ENCODE data around the gene PRMT5. TPM values are rescaled to one million over a fixed set of nuclear protein-coding genes. Genes with fewer than 3 reads are reported as not detected.

Gene PRMT5
- polyA plus RNA-seq, 1 donor (not counting 4 experiments of a cell fraction or from before 2014, with no cell fraction given) = 241 TPM

- DNase-seq (ENCODE audit: low read depth, low spot score) = no peak
- Histone ChIP-seq H3K4me1 (ENCODE audit: control insufficient read depth, extremely low read depth, insufficient read depth, low read length) (peaks cover 14% of the 10 kb centered on the region), H3K27ac (ENCODE audit: control insufficient read depth, insufficient read depth, low read length) (no peak overlapping the region), H3K36me3 (ENCODE audit: control insufficient read depth in 2 of 2, extremely low read depth in 1 of 2, insufficient read depth in 2 of 2, low read length in 2 of 2) (peaks cover 42 to 47% of the 10 kb centered on the region in 2 experiments), H3K4me2 (ENCODE audit: control insufficient read depth, extremely low read depth, insufficient read depth, low read depth, low read length) (no peak overlapping the region), H2AFZ (ENCODE audit: control insufficient read depth, low read length) (no peak overlapping the region), H3K9me1 (ENCODE audit: control insufficient read depth, extremely low read depth, insufficient read depth, low read length) (no peaks in the 10 kb centered on the region), H4K20me1 (ENCODE audit: control insufficient read depth, extremely low read depth, insufficient read depth, low read length) (no peaks in the 10 kb centered on the region), H3K9ac (ENCODE audit: control insufficient read depth, extremely low read depth, insufficient read depth, low read length) (no peak overlapping the region), H3K27me3 (ENCODE audit: control insufficient read depth, extremely low read depth, insufficient read depth, low read length) (no peaks in the 10 kb centered on the region), H3K4me3 (ENCODE audit: control insufficient read depth in 2 of 3, extremely low read depth in 1 of 3, insufficient read depth in 2 of 3, low read depth in 1 of 3, low read length in 3 of 3) (no peak overlapping the region), H3K79me2 (ENCODE audit: control insufficient read depth, insufficient read depth, low read length) (peaks cover 25% of the 10 kb centered on the region), H3K9me3 (ENCODE audit: control insufficient read depth, low read depth, low read length) (no peaks in the 10 kb centered on the region)
- dilution Hi-C loops (cut with MboI; ENCODE audit: extremely low pct_ligation_motif_present, low sequenced_read_pairs) = no loop called here
- TF ChIP-seq CTCF (optimal IDR thresholded peaks at IDR 0.05 in 1 of 3, IDR thresholded peaks at IDR 0.05 in 1 of 3, conservative IDR thresholded peaks at IDR 0.05 in 1 of 3; ENCODE audit: extremely low read depth in 1 of 3, insufficient read depth in 2 of 3, low read length in 3 of 3) (no peak), EZH2 (IDR thresholded peaks at IDR 0.05; ENCODE audit: low read length) (no peak)
- no peak for FAIRE-seq
These were observed 53.3 kb downstream of the PRMT5 start for GRCh38 chr14:22875748-22876319.

GRCh38 chr14:22875003-22875747, 54.0 kb downstream of the PRMT5 start:
- H4K20me1 ChIP-seq (ENCODE audit: control insufficient read depth, extremely low read depth, insufficient read depth, low read length) = no peaks in the 10 kb centered on the region
- DNase-seq (ENCODE audit: low read depth, low spot score) (no peak), FAIRE-seq (no peak)
- no peaks in the 10 kb centered on the region for H3K27me3 ChIP-seq (ENCODE audit: control insufficient read depth, extremely low read depth, insufficient read depth, low read length)
- H3K9me3 ChIP-seq (ENCODE audit: control insufficient read depth, low read depth, low read length) = no peaks in the 10 kb centered on the region
- no peak overlapping the region for H3K27ac ChIP-seq (ENCODE audit: control insufficient read depth, insufficient read depth, low read length)
- no peak overlapping the region for H3K9ac ChIP-seq (ENCODE audit: control insufficient read depth, extremely low read depth, insufficient read depth, low read length)
- no peaks in the 10 kb centered on the region for H3K9me1 ChIP-seq (ENCODE audit: control insufficient read depth, extremely low read depth, insufficient read depth, low read length)
- TF ChIP-seq CTCF (optimal IDR thresholded peaks at IDR 0.05 in 1 of 3, IDR thresholded peaks at IDR 0.05 in 1 of 3, conservative IDR thresholded peaks at IDR 0.05 in 1 of 3; ENCODE audit: extremely low read depth in 1 of 3, insufficient read depth in 2 of 3, low read length in 3 of 3) = no peak
- TF ChIP-seq EZH2 (IDR thresholded peaks at IDR 0.05; ENCODE audit: low read length) = no peak
- dilution Hi-C loops (cut with MboI; ENCODE audit: extremely low pct_ligation_motif_present, low sequenced_read_pairs) = no loop called here
- H3K36me3 ChIP-seq (ENCODE audit: control insufficient read depth in 2 of 2, extremely low read depth in 1 of 2, insufficient read depth in 2 of 2, low read length in 2 of 2) = peaks cover 42 to 47% of the 10 kb centered on the region in 2 experiments
- peaks cover 20% of the 10 kb centered on the region for H3K4me1 ChIP-seq (ENCODE audit: control insufficient read depth, extremely low read depth, insufficient read depth, low read length)
- no peak overlapping the region for H3K4me2 ChIP-seq (ENCODE audit: control insufficient read depth, extremely low read depth, insufficient read depth, low read depth, low read length)
- no peak overlapping the region for H3K4me3 ChIP-seq (ENCODE audit: control insufficient read depth in 2 of 3, extremely low read depth in 1 of 3, insufficient read depth in 2 of 3, low read depth in 1 of 3, low read length in 3 of 3)
- peaks cover 25% of the 10 kb centered on the region for H3K79me2 ChIP-seq (ENCODE audit: control insufficient read depth, insufficient read depth, low read length)
- H2AFZ ChIP-seq (ENCODE audit: control insufficient read depth, low read length) = no peak overlapping the region
